Right atrium auricular region (tissue), 2 donors: Measurements from ENCODE around the gene NUDT4B. TPM values are rescaled to one million over a fixed set of nuclear protein-coding genes. Genes with fewer than 3 reads are reported as not detected.
"Not testable (repeated sequence)": the region's sequence is repeated elsewhere in the genome, so short reads cannot be mapped to it uniquely, and the experiment has no call there.

Experiments
- DNase-seq: peaks from one replicate; pipeline ENCODE4 v3.0.0-alpha.2; 2019; ENCODE audit warnings: low spot score
- H3K27ac ChIP-seq, 2 donors: fragments of 200-600 bp; sonication (generic); 1 replicate in 1 of 2; 2 replicates in 1 of 2; pipeline ENCODE4 v1.5.1; 2016 to 2019
- H3K27me3 ChIP-seq, 2 donors: fragments of 200-600 bp; sonication (generic); one replicate each; pipeline versions ENCODE4 v1.5.1 to v1.6.0; 2017 to 2019
- H3K36me3 ChIP-seq: fragments of 200-600 bp; sonication (generic); one replicate; pipeline ENCODE4 v1.5.1; 2016
- H3K4me1 ChIP-seq, 2 donors: fragments of 200-600 bp; sonication (generic); one replicate each; pipeline versions ENCODE4 v1.5.1 to v1.6.0; 2017 to 2019
- H3K4me3 ChIP-seq, 2 donors: fragments of 200-600 bp; sonication (generic); 1 replicate in 1 of 2; 2 replicates in 1 of 2; pipeline ENCODE4 v1.5.1; 2017 to 2019; ENCODE audit warnings: mild to moderate bottlenecking in 1 of 2, moderate library complexity in 1 of 2
- H3K9me3 ChIP-seq, 2 donors: fragments of 200-600 bp; sonication (generic); one replicate each; pipeline ENCODE4 v1.5.1; 2019
- total RNA-seq, 2 donors: library from RNA; depleted of rRNA; stranded (reverse); fragments of >200 nt; gene quantifications; one replicate each; pipeline ENCODE4 v1.1.0, GENCODE V29; 2016

The NUDT4B gene
- total RNA-seq, 2 donors from 2014 or later = 88.6 to 96.0 TPM

DNA sequence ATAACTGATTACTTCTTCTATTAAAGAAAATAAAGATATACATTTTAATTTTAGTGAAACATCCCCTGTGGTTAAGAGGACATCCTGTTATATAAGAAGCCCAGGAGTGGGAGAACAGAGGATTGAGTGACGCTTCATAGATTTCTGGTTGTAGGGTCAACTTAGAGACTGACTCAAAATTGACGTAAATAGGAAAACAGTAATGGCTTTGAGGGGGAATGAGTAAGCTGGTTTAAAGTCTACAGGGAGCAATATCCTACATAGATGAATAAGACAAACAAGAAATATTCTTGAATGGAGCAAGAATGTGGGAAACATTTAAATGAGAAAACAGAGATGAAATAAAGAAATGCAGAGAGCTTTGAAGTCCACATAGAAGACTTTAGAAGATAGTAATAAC is 20.7 kb upstream of the NUDT4B start:
- H3K4me3 ChIP-seq, H3K27ac ChIP-seq, DNase-seq: not testable (repeated sequence)

GRCh38 chr1:148729128-148729527 is 19.4 kb upstream of the NUDT4B start:
- H3K27me3 ChIP-seq, H3K36me3 ChIP-seq, H3K4me3 ChIP-seq, H3K9me3 ChIP-seq, DNase-seq, H3K27ac ChIP-seq, H3K4me1 ChIP-seq: not testable (repeated sequence)

More for the DNA sequence above, 20.7 kb upstream of the NUDT4B start:
- H3K27me3 ChIP-seq, H3K4me1 ChIP-seq, H3K36me3 ChIP-seq, H3K9me3 ChIP-seq: not testable (repeated sequence)

DNA sequence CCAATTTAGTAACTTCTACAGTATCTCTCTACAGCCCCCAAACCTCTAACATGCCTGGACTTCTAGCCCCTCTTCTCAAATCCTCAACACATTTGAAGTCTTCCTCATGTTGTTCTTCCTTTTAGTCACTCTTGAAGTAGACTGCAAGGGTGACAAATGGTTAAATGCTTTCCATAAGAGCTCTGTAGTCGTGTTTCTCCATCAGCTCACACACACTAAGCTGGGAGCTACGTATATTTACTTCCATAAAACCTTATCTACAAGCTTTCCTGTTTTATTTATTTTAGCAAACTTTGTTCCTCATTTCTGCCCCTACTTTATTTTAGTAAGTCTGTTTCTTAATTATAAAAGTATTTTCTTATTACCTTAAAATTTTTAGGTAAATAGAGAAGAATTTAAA is 19.0 kb upstream of the NUDT4B start:
- not testable (repeated sequence) for H3K4me1 ChIP-seq, DNase-seq, H3K36me3 ChIP-seq

DNA sequence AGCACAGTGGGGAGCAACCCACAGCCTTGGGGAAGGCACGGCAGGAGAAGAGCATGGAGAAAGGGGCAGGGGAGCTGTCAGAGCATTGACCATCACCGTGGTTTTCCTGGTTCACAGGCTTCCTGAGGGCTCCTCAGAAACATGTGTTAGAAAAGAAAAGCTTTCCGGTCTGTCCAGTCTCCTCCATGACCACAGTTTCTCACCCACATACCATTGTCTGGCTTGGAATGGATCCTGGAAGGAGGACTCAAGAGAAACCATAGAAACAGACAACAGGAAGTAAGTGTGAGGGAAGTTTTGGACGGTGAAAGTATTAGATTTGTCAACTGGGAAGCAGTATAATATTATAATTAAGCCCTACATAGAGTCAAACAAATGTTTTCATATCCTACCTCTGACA is 16.3 kb upstream of the NUDT4B start:
- not testable (repeated sequence) for DNase-seq, H3K4me1 ChIP-seq, H3K4me3 ChIP-seq, H3K9me3 ChIP-seq, H3K27me3 ChIP-seq, H3K27ac ChIP-seq, H3K36me3 ChIP-seq

More for the DNA sequence above, 19.0 kb upstream of the NUDT4B start:
- H3K27ac ChIP-seq, H3K4me3 ChIP-seq, H3K9me3 ChIP-seq, H3K27me3 ChIP-seq: not testable (repeated sequence)

DNA sequence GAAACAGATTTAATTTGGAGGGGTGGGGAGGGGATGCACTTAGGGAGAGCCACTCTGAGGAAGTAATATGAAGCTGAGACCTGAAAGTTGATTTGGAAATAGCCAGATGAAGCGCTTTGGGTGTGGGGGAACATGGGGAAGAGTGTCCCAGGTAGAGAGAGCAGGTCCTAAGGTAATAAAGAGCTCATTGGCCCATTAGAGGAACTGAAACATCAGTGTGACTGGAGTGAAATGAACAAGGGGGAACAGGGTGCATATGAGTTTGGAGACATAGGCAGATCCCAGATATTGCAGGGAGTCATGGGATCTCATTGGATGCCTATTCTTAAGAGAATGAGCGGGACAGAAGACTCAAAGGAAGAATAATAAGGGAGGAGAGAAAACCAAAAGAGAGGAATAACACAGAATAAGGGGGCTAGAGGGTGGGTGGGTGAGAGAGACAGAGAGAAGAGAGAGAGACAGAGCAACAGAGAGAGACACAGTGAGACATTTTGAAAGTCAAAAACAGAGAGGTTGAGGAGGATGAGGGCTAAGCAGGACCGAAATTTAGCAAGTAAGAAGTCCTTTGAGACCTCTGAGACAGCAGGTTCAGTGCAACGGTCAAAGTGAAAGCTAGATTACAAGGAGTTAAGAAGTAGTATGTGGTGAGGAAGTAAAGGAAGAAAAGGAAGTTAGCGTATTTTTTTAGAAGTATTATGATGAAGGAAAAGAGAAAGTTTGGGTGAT is 14.8 kb upstream of the NUDT4B start:
- not testable (repeated sequence) for H3K27me3 ChIP-seq, H3K36me3 ChIP-seq, H3K4me1 ChIP-seq, H3K9me3 ChIP-seq, DNase-seq, H3K4me3 ChIP-seq, H3K27ac ChIP-seq

- H3K4me1 ChIP-seq, H3K27me3 ChIP-seq, DNase-seq, H3K27ac ChIP-seq, H3K36me3 ChIP-seq, H3K4me3 ChIP-seq, H3K9me3 ChIP-seq: not testable (repeated sequence)
These were observed 14.3 kb upstream of the NUDT4B start for GRCh38 chr1:148734311-148734662.

- not testable (repeated sequence) for DNase-seq, H3K36me3 ChIP-seq, H3K4me3 ChIP-seq, H3K4me1 ChIP-seq, H3K9me3 ChIP-seq, H3K27me3 ChIP-seq, H3K27ac ChIP-seq
These were observed 13.0 kb upstream of the NUDT4B start for GRCh38 chr1:148735538-148735937.

DNA sequence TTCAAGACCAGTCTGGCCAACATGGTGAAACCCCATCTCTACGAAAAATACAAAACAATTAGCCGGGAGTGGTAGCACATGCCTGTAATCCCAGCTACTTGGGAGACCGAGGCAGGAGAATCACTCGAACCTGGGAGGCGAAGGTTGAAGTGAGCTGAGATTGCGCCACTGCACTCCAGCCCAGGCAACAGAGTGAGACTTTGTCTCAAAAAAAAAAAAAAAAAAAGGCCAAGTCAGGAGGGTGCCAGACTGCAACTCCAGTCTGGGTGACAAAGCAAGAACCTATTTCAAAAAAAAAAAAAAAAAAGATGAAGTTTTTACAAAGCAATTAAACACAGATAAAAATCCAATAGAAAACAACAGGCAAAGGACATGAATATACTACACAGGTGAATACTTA is 9.9 kb upstream of the NUDT4B start:
- not testable (repeated sequence) for H3K27me3 ChIP-seq, DNase-seq, H3K36me3 ChIP-seq, H3K4me1 ChIP-seq, H3K4me3 ChIP-seq, H3K27ac ChIP-seq, H3K9me3 ChIP-seq

DNA sequence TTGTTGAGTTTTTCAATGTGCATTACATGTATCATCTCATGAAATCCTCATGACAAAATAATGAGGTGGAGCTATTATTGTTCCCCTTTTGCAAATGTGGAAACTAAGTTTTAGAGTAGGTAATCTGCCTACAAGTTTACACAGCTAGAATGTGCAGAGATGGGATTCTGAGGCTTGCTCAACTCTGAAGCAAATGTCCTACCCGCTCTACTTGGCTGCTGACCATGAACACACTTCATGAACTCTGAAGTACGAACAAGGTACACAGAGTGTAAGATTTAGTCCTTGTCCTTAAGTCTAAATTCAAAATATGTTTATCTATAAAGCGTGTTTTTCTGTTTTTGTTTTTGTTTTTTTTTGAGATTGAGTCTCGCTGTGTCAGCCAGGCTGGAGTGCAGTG is 5.4 kb upstream of the NUDT4B start:
- not testable (repeated sequence) for DNase-seq, H3K27me3 ChIP-seq, H3K27ac ChIP-seq, H3K36me3 ChIP-seq, H3K4me3 ChIP-seq, H3K4me1 ChIP-seq, H3K9me3 ChIP-seq

- H3K36me3 ChIP-seq, H3K9me3 ChIP-seq, H3K4me3 ChIP-seq, H3K27me3 ChIP-seq, DNase-seq, H3K4me1 ChIP-seq, H3K27ac ChIP-seq: not testable (repeated sequence)
These were observed 4.6 kb upstream of the NUDT4B start for GRCh38 chr1:148743726-148744720.

DNA sequence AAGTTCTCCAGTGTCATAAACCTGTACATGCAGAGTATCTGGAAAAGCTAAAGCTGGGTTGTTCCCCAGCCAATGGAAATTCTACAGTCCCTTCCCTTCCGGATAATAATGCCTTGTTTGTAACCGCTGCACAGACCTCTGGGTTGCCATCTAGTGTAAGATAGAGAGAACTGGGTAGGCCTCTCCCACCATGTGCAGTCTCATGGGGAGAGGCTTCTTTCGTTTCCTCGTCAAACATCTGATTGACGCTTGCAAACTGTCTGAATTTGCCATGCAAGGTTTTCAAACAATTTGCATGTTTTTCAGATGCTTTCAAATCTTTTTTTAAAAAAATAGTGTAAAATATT is 734 bp downstream of the NUDT4B start:
- H3K4me3 ChIP-seq, H3K9me3 ChIP-seq, H3K27me3 ChIP-seq, H3K27ac ChIP-seq, DNase-seq, H3K4me1 ChIP-seq, H3K36me3 ChIP-seq: not testable (repeated sequence)

DNA sequence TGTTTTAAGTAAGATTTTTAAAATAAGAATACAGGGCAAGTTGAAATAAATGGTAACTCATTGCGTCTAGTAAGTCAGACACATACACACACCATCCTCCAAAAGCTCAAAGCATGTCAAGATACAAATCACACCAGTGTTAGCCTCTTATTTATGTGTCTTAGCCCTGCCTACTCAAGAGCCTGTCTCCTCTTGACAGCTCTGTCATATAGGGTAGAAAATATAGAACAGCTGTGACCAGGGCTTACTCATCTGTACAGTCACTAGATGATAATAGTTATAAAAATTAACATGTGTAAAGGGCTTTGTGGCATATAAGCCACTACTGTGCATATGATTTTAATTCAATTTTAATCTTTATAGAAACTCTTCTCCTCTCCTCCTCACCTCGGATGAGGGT is 7.7 kb downstream of the NUDT4B start:
- H3K36me3 ChIP-seq, H3K27me3 ChIP-seq, DNase-seq, H3K4me3 ChIP-seq, H3K9me3 ChIP-seq, H3K27ac ChIP-seq, H3K4me1 ChIP-seq: not testable (repeated sequence)

DNA sequence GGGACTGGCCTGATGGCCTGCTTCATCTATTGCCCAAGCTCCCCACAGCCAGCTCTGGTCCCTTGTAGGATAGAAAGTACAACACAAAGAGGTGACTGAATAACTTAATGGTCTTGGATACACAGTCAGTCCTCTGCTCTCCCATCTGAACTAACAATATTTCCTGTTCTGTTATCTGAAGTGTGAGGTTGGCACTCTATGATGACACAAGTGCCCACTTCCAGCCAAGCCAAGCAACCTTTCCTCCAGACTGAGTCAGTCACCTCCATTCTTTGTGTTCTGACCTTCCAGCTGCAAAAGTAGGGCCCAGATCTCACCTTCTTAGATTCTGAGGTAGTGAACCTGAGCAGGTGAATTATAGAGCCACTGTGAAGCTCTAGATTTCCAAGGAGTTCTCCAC is 8.9 kb downstream of the NUDT4B start:
- H3K9me3 ChIP-seq, H3K4me1 ChIP-seq, H3K27ac ChIP-seq, H3K36me3 ChIP-seq, DNase-seq, H3K27me3 ChIP-seq, H3K4me3 ChIP-seq: not testable (repeated sequence)

DNA sequence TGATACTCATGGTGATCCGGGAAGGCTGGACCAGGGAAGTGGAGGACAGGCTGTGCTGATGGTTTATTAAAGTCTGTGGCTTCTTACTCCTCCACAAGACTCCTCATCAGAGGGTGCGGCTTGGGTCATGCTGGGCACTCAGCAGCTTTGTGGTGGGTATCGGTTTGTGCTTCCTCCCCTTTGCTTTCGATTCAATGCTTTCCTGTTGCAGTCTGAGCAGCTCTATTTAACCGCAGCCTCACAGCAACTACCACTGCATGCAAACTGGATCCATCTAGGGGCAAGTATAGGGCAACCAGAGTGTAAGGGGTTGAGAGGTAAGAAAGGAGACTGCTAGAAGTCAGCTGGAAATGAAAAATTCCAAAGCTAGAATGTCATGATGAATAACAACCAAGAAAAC is 9.8 kb downstream of the NUDT4B start:
- not testable (repeated sequence) for DNase-seq, H3K27me3 ChIP-seq, H3K4me3 ChIP-seq, H3K36me3 ChIP-seq, H3K4me1 ChIP-seq, H3K9me3 ChIP-seq, H3K27ac ChIP-seq

DNA sequence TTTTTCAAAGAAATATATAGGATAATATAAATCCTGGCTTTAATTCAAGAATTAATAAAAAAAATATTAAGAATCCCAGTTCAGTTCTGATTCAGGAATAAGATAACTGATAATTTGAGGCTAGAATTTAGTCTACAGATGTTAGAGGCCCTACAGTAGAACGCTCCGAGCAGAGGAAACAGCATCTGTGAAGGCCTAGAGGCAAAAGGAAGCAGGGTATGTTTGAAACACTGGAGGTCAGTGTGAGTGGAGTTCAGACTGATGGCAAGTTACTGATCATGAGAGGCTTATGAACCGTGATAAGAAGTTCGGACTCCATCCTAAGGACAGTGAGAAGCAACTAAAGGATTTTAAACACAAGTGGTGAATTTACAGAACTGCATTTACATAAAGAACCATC is 10.4 kb downstream of the NUDT4B start:
- H3K36me3 ChIP-seq, H3K27me3 ChIP-seq, H3K4me1 ChIP-seq, DNase-seq, H3K9me3 ChIP-seq, H3K27ac ChIP-seq, H3K4me3 ChIP-seq: not testable (repeated sequence)
